Gastroesophageal sphincter (tissue), 3 donors: ENCODE measurements around the gene MYDGF.

ENCODE experiments used
- CTCF ChIP-seq, 4 experiments: fragments of 200-600 bp in 2 of 4; fragments of 450-650 bp in 2 of 4; sonication (generic) in 1 of 4; IDR thresholded peaks; one replicate each; pipeline ENCODE4 v1.5.1; 2017 to 2019; ENCODE audit warnings: antibody characterized with exemption in 4 of 4, mild to moderate bottlenecking in 2 of 4, moderate library complexity in 2 of 4
- POLR2A ChIP-seq, 2 donors: fragments of 450-650 bp; IDR thresholded peaks; one replicate each; pipeline ENCODE4 v1.6.1; 2017; ENCODE audit warnings: antibody characterized with exemption in 2 of 2, mild to moderate bottlenecking in 2 of 2, moderate library complexity in 1 of 2
- POLR2AphosphoS5 ChIP-seq: sonication (generic); formaldehyde crosslinking; IDR thresholded peaks from one replicate; pipeline ENCODE4 v1.6.1; 2017; ENCODE audit warnings: antibody characterized with exemption

- TF ChIP-seq POLR2A (IDR thresholded peaks at IDR 0.05): no peak
- TF ChIP-seq CTCF (IDR thresholded peaks at IDR 0.05): no peak
- no peak for TF ChIP-seq POLR2AphosphoS5
These were observed 33.7 kb upstream of the MYDGF start for GRCh38 chr19:4703671-4704316.
